ENCODE results near the gene LY6G5C.

The LY6G5C gene

DNA sequence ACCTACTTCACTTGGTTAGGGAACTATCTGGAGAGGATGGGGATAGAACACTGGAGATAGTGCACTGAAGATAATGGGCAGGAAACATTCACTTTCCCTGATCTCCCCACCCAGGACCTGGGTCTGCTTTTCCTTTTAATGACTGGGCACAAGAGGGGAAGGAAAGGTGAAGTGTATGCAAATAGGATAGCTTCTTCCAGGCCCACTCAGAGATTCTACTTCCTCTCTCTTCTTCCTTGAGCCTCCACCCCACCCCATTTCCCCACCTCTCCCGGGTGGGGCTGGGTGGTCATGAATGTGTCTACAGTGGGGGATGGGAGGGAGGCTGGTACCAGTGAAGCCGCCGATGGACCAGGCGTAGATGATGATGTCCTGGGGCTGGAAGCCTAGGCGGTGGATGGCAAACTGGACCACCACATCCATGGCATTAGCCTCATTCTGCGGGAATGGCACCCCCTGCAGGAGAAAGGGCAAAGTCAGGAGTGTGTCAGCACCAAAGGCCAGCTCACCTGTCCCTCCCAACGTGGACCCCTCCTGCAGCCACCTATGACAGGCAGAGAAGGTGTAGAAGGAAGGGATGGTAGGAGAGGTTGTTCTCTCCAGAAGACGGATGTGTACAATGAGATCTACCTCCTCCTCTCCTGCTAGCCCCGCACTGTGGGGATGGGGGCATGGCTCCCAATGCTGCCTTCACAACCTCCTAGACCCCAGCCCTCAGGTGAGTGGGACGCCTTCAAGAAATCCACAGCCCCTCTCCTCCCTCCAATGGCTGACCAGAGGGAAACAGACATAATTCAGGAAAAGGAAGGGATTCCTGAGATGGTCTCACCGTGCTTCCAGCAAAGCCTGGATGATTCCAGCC, 8.6 kb upstream of the LY6G5C start:
- DNase-seq, result no peak

DNA sequence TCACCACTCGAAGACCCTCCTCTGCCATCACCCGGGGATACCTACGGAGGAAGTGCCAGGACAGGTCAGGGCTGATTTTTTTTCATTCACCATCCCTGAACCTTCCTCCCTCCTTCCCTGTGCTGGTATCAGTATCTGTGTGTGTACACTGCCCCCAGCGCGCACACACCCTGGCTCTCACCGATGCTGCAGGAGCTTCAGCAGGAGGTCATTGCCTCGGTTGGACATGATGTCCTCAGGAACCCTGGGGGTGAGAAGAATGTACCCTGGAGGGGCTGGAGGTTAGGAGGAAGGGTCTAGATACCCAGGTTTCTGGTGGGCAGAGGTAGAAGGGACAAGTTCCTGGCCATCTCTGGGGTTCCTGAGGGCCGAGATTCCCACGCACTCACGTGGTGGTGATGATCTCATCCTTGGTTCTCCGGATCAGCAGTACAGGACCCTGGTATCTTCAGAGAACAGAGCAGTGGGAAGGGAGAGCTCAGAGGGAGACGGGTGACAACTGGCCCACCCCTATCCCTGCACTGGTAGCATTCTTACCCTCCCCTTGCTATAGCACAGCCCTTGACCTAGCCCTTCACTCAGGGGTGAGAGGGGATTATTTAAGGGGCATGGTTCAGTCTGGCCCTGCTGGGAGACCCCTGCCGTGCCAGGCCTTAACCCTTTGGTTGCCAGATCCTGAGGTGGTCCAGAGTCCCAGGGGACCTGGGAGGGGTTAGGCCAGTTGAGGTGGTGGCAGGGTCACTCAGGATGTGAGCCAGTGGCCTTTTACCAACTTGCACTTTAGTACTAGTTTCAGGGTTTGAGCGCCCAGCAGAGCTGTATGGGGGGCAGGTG, 7.2 kb upstream of the LY6G5C start:
- no peak for DNase-seq

DNA sequence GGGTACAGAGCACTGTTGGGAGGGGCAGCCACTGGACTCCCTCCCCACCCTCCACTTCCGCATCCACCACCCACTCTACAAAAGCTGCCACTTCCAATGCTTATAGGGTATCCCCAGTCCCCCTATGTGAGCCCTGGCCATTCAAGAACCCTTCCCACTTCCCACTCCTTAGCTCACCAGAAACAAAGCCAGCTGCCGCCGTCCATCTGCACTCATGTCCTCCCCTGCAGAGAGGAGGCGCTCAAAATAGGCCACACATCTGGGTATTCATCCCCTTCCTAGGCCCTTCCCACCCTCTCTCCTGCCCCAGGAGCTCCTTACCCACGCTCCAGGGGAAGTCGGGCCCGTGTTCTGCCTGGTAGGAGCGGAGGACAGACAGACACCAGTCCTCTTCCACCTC, 6.5 kb upstream of the LY6G5C start:
- no peak for DNase-seq

DNA sequence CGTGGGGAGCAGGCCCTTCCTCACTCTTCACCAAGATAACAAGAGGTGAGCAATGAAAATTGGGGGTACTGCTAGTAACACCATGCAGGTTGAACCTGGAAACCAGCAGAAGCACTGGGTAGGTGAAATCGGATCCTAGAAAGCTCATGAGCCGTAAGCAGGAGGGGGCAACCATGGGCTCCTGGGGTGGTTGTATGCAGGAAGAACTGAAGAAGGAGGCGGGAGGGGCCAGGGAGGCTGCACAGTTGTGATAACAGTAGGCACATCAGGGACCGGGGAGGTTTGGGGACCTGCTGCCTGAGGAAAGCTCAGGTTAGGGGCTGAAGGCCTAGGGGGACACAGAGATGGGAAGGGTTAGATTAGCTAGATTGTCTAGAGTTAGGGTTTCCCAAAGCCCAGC, 5.6 kb upstream of the LY6G5C start:
- no peak for DNase-seq

DNA sequence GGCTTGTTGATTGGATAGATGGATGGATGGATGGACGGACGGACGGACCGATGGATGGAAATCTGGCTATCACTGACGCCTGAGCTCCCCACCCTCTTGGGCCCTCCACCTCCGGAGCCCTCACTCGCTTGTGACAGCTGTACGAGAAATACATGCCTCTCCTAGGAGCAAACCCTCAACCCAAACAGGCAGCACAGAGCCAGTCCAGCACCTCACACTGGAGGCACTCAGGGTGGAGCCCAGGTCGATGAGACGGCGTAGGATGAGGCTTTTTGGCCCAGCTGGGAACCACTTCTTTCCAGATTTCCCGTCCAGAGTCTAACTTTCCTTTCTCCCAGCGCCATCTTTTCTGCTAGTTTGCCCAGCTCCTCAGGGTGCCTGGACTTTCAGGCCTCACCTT, 2.7 kb upstream of the LY6G5C start:
- DNase-seq, result no peak

DNA sequence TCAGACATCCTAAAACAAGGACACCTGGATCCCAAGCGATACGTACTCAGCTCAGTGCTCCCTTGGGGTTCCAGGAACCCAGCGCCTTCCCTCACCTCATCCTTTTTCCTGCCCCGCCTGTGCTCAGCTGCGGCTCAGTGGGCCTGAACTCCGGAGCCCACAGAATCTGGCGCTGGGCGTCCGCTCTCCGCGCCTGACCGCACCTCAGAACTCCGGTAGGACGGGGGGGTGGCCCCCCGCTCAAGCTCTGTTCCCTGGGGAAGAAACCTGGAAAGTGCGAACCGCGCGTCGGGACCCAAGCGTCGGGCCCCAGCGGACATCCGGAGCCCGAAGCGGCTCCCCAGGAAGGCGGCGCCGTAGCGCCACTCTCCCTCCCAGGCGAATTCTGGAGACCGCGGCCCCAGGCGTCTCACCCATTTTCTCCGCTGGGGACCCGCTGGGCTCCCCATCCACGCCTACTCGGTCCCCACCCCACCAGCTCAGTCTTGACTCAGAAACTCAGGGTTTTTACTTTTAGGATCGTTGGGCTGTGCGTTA, 336 bp upstream of the LY6G5C start:
- no peak for DNase-seq

DNA sequence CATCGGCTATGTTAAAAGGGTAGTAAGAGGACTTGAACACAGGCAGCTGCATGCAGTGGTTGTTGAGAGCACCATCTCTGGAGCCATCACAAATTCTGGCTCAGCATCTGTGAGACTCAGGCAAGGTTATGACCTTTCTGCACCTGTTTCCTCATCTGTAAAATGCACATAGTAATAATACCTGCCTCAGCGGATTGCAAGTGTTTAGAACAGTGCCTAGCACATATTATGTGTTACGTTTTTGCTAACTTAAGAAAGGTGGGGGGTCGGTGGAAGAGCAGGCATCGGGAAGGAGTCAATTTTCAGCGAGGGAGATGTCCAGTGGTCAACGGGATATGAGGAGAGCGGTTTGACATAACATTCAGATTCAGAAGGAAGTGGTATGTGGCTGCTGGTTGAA, 2.9 kb downstream of the LY6G5C start:
- no peak for DNase-seq

DNA sequence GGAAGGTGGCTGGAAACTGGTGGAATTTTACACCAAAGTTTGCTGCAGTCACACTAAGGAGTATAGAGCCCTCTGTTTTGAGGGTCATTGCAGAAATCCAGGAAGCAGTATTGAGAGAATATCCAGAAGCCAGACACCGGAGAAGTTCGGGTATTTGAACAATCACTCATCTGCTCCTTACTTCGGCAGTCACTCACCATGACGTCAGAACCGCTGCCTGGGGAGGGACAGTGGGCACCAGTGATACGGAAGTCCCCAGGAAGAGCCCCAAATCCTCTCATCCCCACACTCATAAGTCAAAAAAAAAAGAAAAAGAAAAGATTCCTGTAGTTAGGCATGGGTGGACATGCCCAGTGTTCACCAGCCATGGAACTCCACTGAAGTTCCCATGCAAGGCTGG, 4.0 kb downstream of the LY6G5C start:
- no peak for DNase-seq

DNA sequence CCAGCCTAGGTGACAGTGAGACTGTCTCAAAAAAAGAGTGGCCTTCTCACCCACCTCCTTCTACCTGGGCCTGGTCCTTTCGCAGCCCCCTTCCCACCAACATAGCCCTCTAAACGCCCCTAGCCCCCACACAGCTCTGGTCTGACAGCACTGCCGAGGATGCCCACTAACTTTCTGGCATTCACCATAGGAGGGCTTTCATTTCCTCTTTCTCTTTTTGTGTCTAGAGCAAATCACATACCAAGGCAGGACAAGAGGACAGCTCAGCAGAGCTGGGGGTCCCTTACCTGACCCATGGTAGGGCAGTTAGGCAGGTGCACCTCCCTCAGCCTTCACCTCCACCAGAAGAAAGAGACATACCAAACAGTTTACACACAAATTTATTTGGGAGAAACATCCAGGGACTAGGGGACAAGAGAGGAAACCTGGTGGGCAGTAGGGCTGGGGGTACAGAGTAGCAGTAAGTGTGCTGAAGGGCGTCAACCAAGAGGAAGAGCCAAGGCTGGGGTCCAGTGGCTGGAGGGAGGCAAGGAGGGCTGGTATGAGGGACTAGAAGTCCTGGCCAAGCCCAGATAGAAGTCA, 4.5 kb downstream of the LY6G5C start:
- no peak for DNase-seq

DNA sequence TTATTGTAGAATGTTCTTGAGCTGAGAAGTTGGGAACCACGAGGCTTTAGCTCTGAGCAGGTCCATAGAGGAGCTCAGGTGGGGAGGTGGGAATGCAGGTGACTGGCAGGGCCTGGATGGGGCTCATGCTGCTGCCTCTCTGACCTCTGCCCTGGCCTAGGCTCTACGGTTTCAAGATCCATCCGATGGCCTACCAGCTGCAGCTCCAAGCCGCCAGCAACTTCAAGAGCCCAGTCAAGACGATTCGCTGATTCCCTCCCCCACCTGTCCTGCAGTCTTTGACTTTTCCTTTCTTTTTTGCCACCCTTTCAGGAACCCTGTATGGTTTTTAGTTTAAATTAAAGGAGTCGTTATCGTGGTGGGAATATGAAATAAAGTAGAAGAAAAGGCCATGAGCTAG, 11.2 kb downstream of the LY6G5C start, which contains the start of gene LY6G5B:
TSS of gene LY6G5B (plus strand) at position 301 of the 400 bp plus-strand sequence. CDS start 975 bp downstream, outside the sequence.
- no peak for DNase-seq

DNA sequence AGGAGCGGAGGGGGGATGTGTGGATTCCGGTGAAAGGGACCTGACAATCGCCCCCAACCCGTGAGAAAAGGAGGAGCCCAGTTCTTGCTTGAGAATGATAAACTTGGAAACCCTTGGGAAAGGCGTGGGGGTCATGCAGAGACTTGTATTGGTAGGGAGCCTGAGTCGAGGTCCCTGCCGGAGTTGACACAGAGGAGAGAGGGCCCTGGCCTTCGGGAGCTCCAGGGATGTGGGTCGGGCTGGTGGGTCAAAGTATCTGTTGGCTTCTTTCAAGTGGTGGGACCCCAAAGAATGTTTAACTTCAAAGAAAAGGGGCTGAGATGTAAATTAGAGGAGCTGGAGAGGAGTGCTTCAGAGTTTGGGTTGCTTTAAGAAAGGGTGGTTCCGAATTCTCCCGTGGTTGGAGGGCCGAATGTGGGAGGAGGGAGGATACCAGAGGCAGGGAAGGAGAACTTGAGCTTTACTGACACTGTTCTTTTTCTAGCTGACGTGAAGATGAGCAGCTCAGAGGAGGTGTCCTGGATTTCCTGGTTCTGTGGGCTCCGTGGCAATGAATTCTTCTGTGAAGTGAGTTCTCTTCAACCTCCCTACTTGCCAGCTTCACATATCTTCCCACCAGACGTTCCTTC, 14.4 kb downstream of the LY6G5C start:
- no peak for DNase-seq

DNA sequence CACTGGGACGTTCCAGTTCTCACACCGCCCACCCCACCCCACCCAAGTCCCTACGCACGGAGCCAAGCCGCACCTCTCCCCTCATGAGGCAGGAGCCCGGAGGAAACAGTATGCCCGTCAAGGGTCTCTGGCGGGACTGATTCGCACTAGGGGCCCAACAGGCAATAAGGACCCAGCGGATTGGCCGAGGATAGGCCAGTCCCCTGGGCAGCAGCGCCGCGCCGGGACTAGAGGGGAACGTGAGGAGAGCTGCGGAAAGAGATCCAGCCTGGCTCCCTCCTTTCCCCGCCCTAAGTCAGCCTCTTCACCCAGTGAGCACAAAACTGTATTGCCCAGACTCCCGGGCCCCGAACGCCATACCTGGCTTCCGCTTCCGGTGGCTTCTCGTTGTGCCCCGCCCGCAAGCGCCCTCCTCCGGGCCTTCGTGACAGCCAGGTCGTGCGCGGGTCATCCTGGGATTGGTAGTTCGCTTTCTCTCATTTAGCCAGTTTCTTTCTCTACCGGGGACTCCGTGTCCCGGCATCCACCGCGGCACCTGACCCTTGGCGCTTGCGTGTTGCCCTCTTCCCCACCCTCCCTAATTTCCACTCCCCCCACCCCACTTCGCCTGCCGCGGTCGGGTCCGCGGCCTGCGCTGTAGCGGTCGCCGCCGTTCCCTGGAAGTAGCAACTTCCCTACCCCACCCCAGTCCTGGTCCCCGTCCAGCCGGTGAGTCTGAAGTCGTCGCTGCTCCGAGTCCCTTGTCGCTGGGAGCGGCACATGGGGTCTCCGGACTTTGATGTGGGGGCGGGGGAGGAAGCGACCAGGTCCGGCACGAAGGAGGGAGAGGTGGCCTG, 15.1 kb downstream of the LY6G5C start, which contains the start of gene CSNK2B:
TSS of gene CSNK2B (plus strand) at position 580 of the 836 bp plus-strand sequence. CDS start 752 bp downstream, outside the sequence.
- DNase-seq, result peak; percentile 95

DNA sequence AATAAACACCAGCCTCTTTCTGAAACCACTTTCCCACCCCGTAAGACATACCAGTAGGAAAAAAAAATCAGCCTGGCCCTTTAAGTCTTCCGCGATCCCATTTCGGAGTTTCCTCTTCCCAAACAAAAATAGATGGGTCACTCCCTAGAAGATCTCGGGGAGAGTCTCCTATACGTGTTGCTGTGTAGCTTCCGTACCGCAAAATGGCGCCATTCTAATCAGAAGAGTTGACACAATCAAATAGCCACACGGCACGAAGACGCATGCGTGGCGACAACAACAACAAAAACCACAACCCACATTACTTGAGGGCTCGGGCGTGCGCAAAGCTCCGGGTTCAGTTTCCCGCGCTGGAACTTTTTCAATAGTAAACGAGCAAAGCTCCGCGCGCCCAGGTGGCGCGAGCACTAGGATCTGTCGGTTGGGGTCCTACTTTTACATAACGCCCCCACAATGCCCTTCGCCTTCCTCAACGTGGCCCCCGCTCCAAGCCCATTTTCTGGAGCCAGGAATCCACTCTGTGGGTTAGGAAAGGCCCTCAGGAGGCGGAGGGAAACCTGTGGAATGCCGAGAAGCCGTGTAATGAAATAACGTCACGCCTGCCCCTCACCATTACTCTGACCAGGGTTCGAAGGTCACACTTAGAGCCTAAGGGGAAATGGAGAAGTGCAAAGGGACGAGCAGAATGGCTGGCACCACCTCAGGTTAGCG, 15.9 kb downstream of the LY6G5C start, which contains the start of gene GPANK1:
TSS of gene GPANK1 (minus strand) at position 208 of the 711 bp plus-strand sequence. CDS start 519 bp downstream, outside the sequence.
- peak; percentile 77 for DNase-seq

DNA sequence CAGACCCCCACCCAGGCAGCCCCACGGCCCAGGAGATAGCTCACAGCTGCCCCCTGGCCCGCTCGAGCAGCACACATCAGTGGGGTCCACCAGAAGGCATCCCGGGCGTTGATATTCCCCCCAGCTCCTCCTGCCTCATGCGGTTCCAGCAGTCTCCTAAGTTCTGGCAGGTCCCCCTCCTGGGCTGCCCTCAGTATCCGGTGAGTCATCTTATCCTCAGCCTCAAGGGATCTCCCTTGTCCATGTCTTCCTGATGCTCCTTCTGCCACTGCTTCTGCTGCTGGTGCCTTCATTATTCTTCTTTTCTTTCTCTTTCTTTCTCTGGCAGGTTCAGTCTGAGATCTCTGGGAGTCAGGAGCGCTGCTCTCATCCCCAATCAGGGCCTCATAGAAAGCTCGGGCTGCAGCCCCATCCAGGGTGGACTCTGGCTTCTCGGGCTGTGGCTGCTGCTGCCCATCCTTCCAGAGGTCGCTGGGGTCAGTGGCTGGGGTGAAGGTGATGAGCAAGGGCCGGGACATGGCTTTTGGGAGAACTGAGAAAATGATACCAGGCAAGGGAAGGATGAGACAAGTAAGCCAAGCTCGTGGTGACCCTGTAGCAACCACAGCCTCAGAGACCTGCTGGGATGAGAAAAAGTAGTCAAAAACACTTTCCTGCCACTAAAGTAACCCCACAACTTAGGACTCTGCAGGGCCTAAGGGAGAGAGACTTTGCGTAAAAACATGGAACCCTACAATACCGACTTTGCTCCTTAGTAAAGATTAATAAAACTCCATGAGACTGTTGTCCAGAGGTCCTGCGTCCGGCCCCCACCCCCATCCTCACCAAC, 16.7 kb downstream of the LY6G5C start:
- no peak for DNase-seq

DNA sequence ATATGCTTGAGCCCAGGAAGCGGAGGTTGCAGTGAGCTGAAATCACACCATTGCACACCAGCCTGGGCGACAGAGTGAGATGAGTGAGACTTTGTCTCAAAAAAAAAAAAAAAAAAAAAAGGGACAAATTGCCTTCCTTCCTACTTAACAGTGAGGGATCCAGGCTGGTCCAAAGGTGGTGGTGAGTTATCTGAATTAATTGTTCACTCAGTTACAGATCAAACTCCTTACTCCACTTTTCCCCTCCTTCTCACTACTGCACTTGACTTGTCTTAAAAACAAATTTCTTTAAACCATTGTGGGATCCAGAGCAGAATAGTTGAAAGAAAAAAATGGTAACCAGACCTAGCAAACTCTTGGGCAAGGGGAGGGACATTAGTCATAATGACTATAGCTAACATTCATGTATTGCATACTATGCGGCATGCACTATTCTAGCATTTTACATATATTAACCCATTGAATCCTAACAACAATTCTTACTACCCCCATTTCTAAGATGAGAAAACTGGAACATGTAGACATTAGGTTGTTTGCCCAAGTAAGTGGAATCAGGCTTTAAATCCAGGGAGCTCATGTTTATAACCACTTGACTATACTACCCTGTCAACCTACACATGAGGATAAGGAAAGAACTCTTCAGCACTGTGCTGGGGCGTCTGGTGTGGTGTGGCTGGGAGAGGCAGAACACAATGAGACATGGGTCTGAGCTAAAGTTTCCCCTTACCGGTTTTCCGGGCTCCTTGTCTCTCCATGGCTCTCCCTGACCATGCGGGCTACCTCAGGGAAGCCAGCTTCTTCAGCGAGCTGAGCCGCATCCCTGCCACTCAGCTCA, 17.5 kb downstream of the LY6G5C start:
- DNase-seq, result no peak

DNA sequence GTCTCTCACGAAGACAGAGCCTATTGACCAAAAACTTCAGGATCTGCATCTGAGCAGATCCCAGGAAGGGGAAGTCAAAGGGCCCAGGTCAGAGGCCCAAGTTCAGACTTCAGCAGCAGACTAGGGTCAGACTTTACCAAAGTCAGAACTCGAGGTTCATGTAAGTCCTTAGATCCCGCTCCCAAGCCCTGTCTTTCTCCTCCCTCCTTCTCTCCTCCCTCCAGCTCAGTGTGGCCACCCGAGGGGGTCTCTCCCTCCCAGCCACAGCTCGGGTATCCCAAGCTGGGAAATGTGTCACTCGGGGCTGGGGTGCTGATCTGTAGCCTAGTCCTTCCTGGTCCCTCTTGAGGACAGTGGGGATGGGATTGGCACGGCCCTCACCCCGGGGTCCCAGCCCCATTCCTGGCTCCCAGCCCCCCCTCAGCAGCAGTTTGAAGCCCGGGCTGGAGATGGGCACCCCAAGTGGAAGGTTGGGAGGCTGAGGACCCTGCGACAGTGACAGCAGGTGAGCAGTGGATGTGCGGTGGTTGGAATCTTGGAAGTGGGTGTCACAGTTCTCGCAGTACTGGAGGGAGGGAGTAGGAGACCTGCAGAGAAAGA, 18.6 kb downstream of the LY6G5C start:
- no peak for DNase-seq

DNA sequence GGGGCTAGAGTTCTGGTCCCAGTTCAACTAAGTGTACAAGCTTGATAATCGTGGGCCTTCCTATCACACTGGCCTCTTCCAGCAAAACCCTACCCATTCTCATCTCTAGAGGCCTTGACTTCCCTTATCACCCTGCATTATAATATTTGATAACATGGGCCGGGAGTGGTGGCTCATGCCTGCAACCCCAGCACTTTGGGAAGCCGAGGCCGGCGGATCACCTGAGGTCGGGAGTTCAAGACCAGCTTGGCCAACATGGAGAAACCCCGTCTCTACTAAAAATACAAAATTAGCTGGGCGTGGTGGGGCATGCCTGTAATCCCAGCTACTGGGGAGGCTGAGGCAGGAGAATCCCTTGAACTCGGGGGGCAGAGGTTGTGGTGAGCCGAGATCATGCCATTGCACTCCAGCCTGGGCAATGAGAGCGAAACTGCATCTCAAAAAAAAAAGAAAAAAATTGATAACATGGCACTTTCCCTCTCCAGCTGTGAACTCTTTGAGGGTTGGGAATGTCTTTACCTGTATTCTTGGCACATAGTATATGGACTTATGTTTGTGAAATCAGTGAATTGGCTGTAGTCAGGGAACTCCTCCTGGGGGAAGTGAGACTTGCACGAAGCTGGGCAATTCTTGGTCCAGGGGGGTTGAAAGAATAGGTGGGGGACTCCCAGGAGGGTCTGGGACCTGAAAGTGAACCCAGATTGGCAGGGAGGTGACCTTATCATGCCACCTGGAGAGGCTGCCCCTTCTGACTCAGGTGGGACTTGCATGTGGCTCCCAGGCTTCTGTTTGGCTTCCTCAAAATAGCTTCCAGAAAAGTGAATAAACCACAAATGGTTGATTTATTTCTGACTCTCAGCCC, 19.4 kb downstream of the LY6G5C start:
- no peak for DNase-seq

All from KG1 (cell line).